ENCODE measurements around the gene SLC35A5.

- TF ChIP-seq POLR2A (IDR thresholded peaks at IDR 0.05; ENCODE audit: borderline replicate concordance, extremely low read depth, insufficient read depth, insufficient read length), result no peak
- no peak for TF ChIP-seq EGR1 (IDR thresholded peaks at IDR 0.05; ENCODE audit: low read depth)
- no peak for TF ChIP-seq YY1 (IDR thresholded peaks at IDR 0.05; ENCODE audit: extremely low read depth, insufficient replicate concordance, low read depth, low read length)
- no peak for TF ChIP-seq CTCF (IDR thresholded peaks at IDR 0.05 in 2 of 3, conservative IDR thresholded peaks at IDR 0.05 in 1 of 3; ENCODE audit: borderline replicate concordance in 1 of 3, insufficient read depth in 1 of 3, low read depth in 2 of 3, low read length in 2 of 3)
- TF ChIP-seq REST (IDR thresholded peaks at IDR 0.05; ENCODE audit: low read depth), result no peak
- no peak for TF ChIP-seq TCF7L2 (IDR thresholded peaks at IDR 0.05; ENCODE audit: borderline replicate concordance, extremely low read depth, insufficient read depth, insufficient read length)
- TF ChIP-seq RAD21 (IDR thresholded peaks at IDR 0.05; ENCODE audit: low read depth), result no peak
- TF ChIP-seq JUND (IDR thresholded peaks at IDR 0.05), result no peak
- TF ChIP-seq EZH2phosphoT487 (IDR thresholded peaks at IDR 0.05; ENCODE audit: borderline replicate concordance), result no peak
These were observed 7.4 kb downstream of the SLC35A5 start for GRCh38 chr3:112569265-112569664.
